NCI-H82 treated with DMSO at 0.1 percent for 48 hours (cell line): ENCODE measurements around the gene ACVR2B.

Experiments
- DNase-seq: peaks from one replicate; lab custom pipeline; 2025; ENCODE audit not compliant: unreplicated experiment; lab: John Stamatoyannopoulos, UW

Gene ACVR2B

DNA sequence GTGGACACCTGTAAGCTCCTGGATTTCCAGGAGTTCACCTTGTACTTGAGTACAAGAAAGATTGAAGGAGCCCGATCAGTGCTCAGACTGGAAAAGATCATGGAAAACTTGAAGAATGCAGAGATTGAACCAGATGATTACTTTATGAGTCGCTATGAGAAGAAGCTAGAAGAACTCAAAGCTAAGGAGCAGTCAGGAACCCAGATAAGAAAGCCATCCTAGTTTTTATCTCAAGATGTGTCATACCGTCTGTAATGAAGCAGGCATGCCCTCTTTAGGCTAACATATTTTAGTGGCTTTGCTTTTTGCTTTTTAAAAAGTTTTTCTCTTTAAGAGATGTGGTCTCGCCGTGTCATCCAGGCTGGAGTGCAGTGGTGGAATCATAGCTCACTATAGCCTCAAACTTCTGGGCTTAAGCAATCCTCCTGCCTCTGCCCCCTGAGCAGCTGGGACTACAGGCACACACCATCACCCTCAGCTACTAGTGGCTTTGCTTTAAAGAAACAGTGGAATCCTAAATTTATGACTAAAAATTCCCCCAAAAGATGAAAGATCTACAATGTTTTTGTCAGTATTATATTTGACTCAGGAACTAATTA lies 70.5 kb downstream of the ACVR2B start:
- no peak for DNase-seq

DNA sequence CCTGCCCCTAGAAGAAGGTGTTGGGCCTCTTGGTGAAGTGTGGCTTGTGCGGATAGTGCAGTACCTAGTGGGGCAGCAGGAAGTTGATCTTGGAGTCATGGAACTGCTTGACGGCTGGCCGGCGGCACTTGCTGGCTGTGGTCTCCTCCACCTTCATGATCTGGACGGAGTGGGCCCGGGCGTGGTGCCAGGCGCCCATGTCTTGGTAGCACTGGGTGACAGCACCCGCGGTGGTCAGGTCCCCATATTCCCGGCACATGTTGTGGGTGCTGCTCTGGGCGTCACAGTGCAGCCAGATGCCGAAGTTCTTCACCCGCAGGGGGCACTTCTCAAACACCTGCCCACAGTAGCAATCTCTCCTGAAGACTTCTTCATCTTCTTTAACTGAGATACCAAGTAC lies 73.1 kb downstream of the ACVR2B start:
- no peak for DNase-seq

DNA sequence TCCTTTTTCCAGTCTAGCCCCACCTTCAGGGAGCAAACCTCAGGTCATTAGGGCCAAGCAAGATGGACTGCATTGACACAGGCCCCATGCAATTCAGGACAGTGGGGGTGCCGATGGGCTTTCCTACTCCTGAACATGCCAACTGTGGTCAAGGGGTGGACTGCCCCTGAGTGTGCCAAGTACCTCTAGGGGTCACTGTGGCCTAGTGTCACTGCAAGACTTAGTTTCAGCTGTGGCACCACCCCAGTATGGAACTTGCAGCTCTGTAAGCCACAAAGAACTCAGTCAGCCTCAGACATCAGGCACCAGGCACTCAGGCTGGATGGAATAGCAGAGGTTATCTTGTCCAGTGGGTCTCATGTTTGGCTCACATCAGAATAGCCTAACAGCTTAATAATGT lies 74.8 kb downstream of the ACVR2B start:
- DNase-seq, result no peak

GRCh38 chr3:38532529-38532928 lies 78.8 kb downstream of the ACVR2B start:
- DNase-seq, result no peak

GRCh38 chr3:38533285-38533976 lies 79.7 kb downstream of the ACVR2B start:
- DNase-seq, result no peak

GRCh38 chr3:38534180-38534579 lies 80.5 kb downstream of the ACVR2B start:
- DNase-seq, result no peak

DNA sequence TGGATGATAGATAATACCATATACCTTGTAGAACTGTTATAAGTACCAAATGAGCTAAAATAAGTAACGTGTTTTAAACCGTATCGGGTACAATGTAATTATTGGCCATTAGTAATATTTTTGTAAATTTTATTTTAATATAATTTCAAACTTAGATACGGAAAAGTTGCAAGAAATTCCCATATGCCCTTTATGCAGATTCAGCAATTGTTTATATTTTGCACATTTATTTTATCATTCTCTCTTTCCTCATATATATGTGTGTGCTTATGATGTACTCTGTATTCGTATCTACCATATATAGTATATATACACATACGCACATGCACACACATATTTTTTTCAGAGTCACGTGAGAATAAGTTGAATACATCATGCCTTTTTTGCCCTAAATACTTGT lies 80.9 kb downstream of the ACVR2B start:
- DNase-seq, result no peak

- no peak for DNase-seq
Measured at GRCh38 chr3:38536671-38537070, 83.0 kb downstream of the ACVR2B start.

GRCh38 chr3:38538773-38539353 lies 85.2 kb downstream of the ACVR2B start:
- DNase-seq, result no peak

DNA sequence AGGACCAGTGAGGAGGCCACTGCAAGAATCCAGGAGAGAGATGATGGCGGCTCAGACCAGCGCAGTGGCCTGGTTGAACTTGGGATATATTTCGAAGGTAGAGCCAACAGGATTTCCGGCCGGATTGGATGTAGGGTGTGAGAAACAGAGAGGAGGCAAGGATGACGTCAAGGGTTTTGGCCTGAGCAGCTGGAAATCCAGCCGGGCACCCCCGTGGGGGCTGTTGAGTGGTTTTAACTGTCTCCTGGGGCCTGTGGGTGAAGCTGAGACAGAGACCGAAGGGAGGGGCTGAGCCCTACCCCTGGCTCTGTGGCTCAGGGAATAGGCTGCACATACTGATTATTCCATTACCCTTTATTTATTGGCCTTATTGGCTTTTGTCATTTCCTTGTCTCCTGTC lies 88.1 kb downstream of the ACVR2B start:
- peak; percentile 88 for DNase-seq
